OCI-LY7 (cell line): Measurements from ENCODE around the gene SLN. TPM values are rescaled to one million over a fixed set of nuclear protein-coding genes. Genes with fewer than 3 reads are reported as not detected.

Source experiments
- BruUV-seq: library from RNA; stranded (reverse); fragments of 400-500 nt; replicated peaks from 2 replicates; lab custom pipeline; 2021; lab: Mats Ljungman, UMichigan
- CTCF ChIA-PET: fragments of 300-600 bp; sonication (Branson Sonifier 250); formaldehyde crosslinking; loops from one replicate; lab custom pipeline; 2022; ENCODE audit warnings: antibody characterized with exemption; ENCODE audit not compliant: unreplicated experiment; lab: Charles Lee
- POLR2A ChIA-PET: fragments of 300-600 bp; sonication (Branson Sonifier 250); formaldehyde crosslinking; loops from one replicate; lab custom pipeline; 2022; ENCODE audit warnings: antibody characterized with exemption; lab: Charles Lee
- DNase-seq: peaks from one replicate; pipeline ENCODE4 v3.0.0-alpha.2; 2015; ENCODE audit warnings: low spot score
- H2AFZ ChIP-seq: fragments of 200-600 bp; sonication (generic), shearing (Covaris generic); 2 replicates; pipeline ENCODE4 v1.6.1; 2014; ENCODE audit warnings: mild to moderate bottlenecking, antibody characterized with exemption, low read length, moderate library complexity
- H3K27ac ChIP-seq: fragments of 200-600 bp; sonication (generic); 2 replicates; pipeline ENCODE4 v1.5.1; 2014; ENCODE audit warnings: mixed run types, low read depth, mild to moderate bottlenecking, moderate library complexity, low read length, inconsistent platforms; ENCODE audit not compliant: poor library complexity, severe bottlenecking
- H3K36me3 ChIP-seq: fragments of 200-600 bp; sonication (generic); 2 replicates; pipeline ENCODE4 v1.6.1; 2014; ENCODE audit warnings: mild to moderate bottlenecking, antibody characterized with exemption, low read length, moderate library complexity, mixed read lengths; ENCODE audit not compliant: insufficient read depth
- H3K4me1 ChIP-seq: fragments of 200-600 bp; sonication (generic); 2 replicates; pipeline ENCODE4 v1.5.1; 2014; ENCODE audit warnings: mild to moderate bottlenecking, low read length; ENCODE audit not compliant: insufficient read depth, poor library complexity, severe bottlenecking
- H3K4me2 ChIP-seq: fragments of 200-600 bp; sonication (generic); 2 replicates; pipeline ENCODE4 v1.6.1; 2014; ENCODE audit warnings: mild to moderate bottlenecking, low read length
- H3K4me3 ChIP-seq: fragments of 200-600 bp; sonication (generic); 2 replicates; pipeline ENCODE4 v1.5.1; 2014; ENCODE audit warnings: mild to moderate bottlenecking, low read depth, low read length; ENCODE audit not compliant: poor library complexity, severe bottlenecking
- H3K79me2 ChIP-seq: fragments of 200-600 bp; sonication (generic); 2 replicates; pipeline ENCODE4 v1.6.1; 2016; ENCODE audit warnings: low read depth, mild to moderate bottlenecking, low read length, moderate library complexity, mixed read lengths; ENCODE audit not compliant: insufficient read depth
- H3K9me2 ChIP-seq: fragments of 200-600 bp; sonication (generic); 2 replicates; pipeline ENCODE4 v1.6.1; 2016; ENCODE audit warnings: mild to moderate bottlenecking, low read length, mixed read lengths; ENCODE audit not compliant: insufficient read depth
- H3K9me3 ChIP-seq: fragments of 200-600 bp; sonication (generic); 2 replicates; pipeline ENCODE4 v1.6.1; 2014; ENCODE audit warnings: mild to moderate bottlenecking, mixed run types, low read length, mixed read lengths
- H4K20me1 ChIP-seq: fragments of 200-600 bp; sonication (generic); 2 replicates; pipeline ENCODE4 v1.6.1; 2014; ENCODE audit warnings: mild to moderate bottlenecking, antibody characterized with exemption, low read length, moderate library complexity, mixed read lengths; ENCODE audit not compliant: insufficient read depth
- EZH2phosphoT487 ChIP-seq: fragments of 200-600 bp; sonication (generic); IDR thresholded peaks from 2 replicates; pipeline ENCODE4 v1.6.1; 2018; ENCODE audit warnings: low read depth, borderline replicate concordance, mild to moderate bottlenecking, mixed run types, antibody characterized with exemption, low read length, moderate library complexity, mixed read lengths
- intact Hi-C: fragments of 100-400 bp; cut with micrococcal nuclease; formaldehyde crosslinking; loops from one replicate; pipeline ENCODE4 v1.10.0; 2022; ENCODE audit not compliant: unreplicated experiment
- total RNA-seq, 2 experiments: library from RNA; depleted of rRNA in 1 of 2; stranded (reverse); fragments of >200 nt in 1 of 2; shearing (Covaris generic) in 1 of 2; gene quantifications; 2 replicates each; pipeline ENCODE4 v1.2.3, GENCODE V29; 2014 to 2022
- TF ChIP-seq, protein P1 (sequence below): fragments of 200-600 bp; sonication (generic); conservative IDR thresholded peaks from 2 replicates; pipeline ENCODE4 v1.5.1; 2014; ENCODE audit warnings: mild to moderate bottlenecking, antibody characterized with exemption, low read length, moderate library complexity, mixed read lengths

The SLN gene
- total RNA-seq, 2 experiments from 2014 or later, result not detected

DNA sequence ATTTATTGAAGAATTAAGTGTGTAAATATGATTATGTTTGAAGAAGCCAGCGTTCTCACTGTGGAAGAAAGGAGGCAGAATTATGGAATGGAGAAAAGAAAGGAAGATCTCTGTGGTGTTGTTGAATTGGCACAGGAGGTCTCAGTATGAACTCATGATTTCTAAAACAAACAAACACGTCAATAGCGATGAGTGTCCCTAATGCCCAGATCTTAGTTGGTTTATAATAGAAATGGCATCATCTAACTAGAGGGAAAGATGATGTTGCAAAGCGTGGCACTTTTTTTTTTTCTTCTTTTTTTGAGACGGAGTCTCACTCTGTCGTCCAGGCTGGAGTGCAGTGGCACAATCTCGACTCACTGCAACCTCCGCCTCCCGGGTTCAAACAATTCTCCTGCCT is 39.2 kb upstream of the SLN start:
- Histone ChIP-seq H3K36me3 (no peaks in the 10 kb centered on the region), H3K79me2 (no peaks in the 10 kb centered on the region), H4K20me1 (no peaks in the 10 kb centered on the region), H3K4me3 (no peak overlapping the region), H3K27ac (no peak overlapping the region), H2AFZ (no peak overlapping the region), H3K4me1 (no peaks in the 10 kb centered on the region), H3K9me3 (no peaks in the 10 kb centered on the region), H3K4me2 (no peak overlapping the region), H3K9me2 (no peaks in the 10 kb centered on the region)
- ChIA-PET POLR2A (no interaction called here), CTCF (no interaction called here)
- no peak for TF ChIP-seq EZH2phosphoT487
- TF ChIP-seq, protein P1, sequence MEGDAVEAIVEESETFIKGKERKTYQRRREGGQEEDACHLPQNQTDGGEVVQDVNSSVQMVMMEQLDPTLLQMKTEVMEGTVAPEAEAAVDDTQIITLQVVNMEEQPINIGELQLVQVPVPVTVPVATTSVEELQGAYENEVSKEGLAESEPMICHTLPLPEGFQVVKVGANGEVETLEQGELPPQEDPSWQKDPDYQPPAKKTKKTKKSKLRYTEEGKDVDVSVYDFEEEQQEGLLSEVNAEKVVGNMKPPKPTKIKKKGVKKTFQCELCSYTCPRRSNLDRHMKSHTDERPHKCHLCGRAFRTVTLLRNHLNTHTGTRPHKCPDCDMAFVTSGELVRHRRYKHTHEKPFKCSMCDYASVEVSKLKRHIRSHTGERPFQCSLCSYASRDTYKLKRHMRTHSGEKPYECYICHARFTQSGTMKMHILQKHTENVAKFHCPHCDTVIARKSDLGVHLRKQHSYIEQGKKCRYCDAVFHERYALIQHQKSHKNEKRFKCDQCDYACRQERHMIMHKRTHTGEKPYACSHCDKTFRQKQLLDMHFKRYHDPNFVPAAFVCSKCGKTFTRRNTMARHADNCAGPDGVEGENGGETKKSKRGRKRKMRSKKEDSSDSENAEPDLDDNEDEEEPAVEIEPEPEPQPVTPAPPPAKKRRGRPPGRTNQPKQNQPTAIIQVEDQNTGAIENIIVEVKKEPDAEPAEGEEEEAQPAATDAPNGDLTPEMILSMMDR, result no peak
- BruUV-seq, result no TSS peak
- no peak for DNase-seq
- intact Hi-C loops, result no loop called here

DNA sequence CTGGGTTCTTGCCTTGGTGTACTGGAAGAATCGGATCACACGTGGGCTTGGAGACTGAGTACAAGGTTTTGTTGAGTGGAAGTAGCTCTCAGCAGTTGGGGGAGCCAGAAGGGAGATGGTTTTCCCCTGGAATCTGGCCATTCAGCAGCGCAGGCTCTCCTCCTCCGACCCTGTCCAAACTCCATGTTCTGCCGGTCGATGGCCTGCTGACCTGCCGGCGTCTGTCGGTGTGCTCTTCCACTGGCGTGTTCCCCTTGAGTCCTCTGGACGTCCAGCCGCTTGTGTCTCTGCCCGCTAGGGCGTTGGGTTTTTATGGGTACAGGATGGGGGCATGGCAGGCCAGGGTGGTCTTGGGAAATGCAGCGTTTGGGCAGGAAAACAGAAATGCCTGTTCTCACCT is 38.5 kb upstream of the SLN start:
- H4K20me1 ChIP-seq, result no peaks in the 10 kb centered on the region
- H3K4me3 ChIP-seq, result no peak overlapping the region
- no peaks in the 10 kb centered on the region for H3K79me2 ChIP-seq
- no peaks in the 10 kb centered on the region for H3K36me3 ChIP-seq
- no peak overlapping the region for H2AFZ ChIP-seq
- intact Hi-C loops, result no loop called here
- TF ChIP-seq EZH2phosphoT487, result no peak
- TF ChIP-seq, protein P1, result no peak
- H3K27ac ChIP-seq, result no peak overlapping the region
- POLR2A ChIA-PET, result no interaction called here
- no peak for DNase-seq
- H3K9me2 ChIP-seq, result no peaks in the 10 kb centered on the region
- BruUV-seq, result no TSS peak
- no peak overlapping the region for H3K4me2 ChIP-seq
- no peaks in the 10 kb centered on the region for H3K4me1 ChIP-seq
- CTCF ChIA-PET, result no interaction called here
- no peaks in the 10 kb centered on the region for H3K9me3 ChIP-seq

- POLR2A ChIA-PET, result no interaction called here
- H3K9me3 ChIP-seq, result no peaks in the 10 kb centered on the region
- H3K4me2 ChIP-seq, result no peak overlapping the region
- DNase-seq, result no peak
- CTCF ChIA-PET, result no interaction called here
- BruUV-seq, result no TSS peak
- H3K36me3 ChIP-seq, result no peaks in the 10 kb centered on the region
- no peaks in the 10 kb centered on the region for H4K20me1 ChIP-seq
- H3K9me2 ChIP-seq, result no peaks in the 10 kb centered on the region
- intact Hi-C loops, result no loop called here
- no peak overlapping the region for H3K27ac ChIP-seq
- no peaks in the 10 kb centered on the region for H3K79me2 ChIP-seq
- TF ChIP-seq, protein P1, result no peak
- TF ChIP-seq EZH2phosphoT487, result no peak
- no peak overlapping the region for H2AFZ ChIP-seq
- no peaks in the 10 kb centered on the region for H3K4me1 ChIP-seq
- H3K4me3 ChIP-seq, result no peak overlapping the region
Observed at GRCh38 chr11:107747622-107748021, 35.8 kb upstream of the SLN start.
